Measurements from ENCODE around the gene PEF1. TPM values are rescaled to one million over a fixed set of nuclear protein-coding genes. Genes with fewer than 3 reads are reported as not detected.
"Not testable (repeated sequence)": the region's sequence is repeated elsewhere in the genome, so short reads cannot be mapped to it uniquely, and the experiment has no call there.

PEF1 gene
- polyA plus RNA-seq, 1 donor, result 38.3 TPM

DNA sequence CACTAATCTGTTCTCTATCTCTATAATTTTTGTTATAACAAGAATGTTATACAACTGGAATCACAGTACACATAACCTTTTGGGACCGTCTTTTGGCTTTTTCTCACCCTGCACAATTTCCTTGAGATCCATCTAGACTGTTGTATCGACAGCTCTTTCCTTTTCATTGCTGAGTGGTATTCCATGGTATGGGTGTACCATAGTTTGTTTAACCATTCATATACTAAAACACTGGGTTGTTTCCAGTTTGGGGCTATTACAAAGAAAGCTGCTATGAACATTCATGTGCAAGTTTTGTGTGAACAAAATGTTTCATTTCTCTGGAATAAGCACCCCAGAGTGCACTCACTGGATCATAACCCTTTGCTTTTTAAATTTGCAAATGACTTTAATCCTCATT lies 42.6 kb downstream of the PEF1 start:
- no peak for DNase-seq

GRCh38 chr1:31600641-31601040 lies 44.0 kb downstream of the PEF1 start:
- DNase-seq, result no peak

DNA sequence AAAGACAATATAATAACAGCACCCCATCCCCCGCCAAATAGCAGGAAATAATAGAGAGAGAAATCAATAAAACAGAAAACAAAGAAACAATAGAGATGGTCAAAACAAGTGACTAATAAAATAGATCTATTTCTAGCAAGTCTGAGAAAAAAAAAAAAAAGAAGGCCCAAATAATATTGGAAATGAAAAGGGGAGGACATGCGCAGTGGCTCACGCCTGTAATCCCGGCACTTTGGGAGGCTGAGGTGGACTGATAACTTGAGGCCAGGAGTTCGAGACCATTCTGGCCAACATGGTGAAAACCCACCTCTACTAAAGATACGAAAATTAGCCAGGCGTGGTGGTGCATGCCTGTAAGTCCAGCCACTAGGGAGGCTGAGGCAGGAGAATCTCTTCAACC lies 45.7 kb downstream of the PEF1 start:
- no peak for DNase-seq

DNA sequence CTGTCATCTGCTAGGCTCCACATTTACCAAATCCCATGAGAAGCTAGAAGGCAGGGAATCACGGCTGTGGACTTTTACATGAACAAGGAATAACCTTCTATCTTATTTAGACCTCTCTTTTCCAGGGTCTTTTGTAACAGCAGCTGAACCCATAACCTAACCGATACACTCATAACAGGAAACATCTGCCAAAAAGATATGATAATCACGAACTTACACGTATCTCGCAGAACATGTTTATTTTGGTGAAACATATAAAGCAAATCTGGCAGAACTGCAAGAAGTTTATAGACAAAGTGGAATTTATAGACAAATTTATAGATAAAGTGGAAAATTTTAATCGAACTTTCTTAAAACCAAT lies 48.0 kb downstream of the PEF1 start:
- no peak for DNase-seq

- DNase-seq, result no peak
Measured at GRCh38 chr1:31595836-31596736, 48.6 kb downstream of the PEF1 start.

- no peak for DNase-seq
Measured at GRCh38 chr1:31593770-31594632, 50.7 kb downstream of the PEF1 start.

DNA sequence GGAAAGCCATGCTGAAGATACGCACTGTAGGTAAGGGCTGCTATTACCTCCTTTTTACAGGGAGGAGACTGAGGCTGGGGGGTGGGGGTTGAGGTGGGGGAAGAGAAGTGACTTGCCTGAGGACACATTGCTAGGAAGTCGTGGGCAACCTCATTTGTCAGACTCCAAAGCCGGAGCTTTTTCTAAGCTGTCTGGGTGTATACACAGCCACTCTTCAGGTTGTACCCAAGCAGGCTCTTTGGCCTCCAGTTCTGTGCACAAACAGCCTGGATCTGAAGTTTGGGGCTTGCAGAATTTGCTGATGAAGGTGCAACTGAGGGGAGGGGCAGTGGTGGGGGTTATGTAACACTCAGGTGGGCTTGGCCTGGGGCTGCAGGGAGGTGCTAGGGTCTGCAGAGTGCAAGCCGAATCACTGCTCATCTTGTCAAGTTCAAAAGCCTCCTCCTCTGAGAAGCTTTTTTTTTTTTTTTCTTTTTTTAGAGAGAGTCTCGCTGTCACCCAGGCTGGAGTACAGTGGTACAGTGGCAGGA lies 51.5 kb downstream of the PEF1 start:
- no peak for DNase-seq

DNA sequence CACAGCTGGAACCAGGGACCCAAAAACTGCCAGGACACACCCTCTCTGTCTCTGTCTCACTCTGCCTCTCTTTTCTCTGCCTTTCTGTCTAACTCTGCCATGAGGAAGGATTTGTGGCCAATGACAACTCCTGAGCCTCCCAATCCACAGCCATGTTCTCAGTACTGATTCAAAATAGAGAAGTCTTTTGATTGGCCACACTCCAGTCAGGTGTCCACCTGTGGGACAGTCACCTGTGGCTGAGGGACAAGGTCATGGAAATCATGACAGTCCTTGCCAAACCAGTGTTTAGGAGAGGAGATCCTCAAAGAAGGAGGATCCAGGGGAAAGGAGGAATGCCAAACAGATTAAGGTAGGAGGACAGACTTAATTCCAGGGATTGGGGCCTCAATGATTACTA lies 52.5 kb downstream of the PEF1 start:
- DNase-seq, result no peak

DNA sequence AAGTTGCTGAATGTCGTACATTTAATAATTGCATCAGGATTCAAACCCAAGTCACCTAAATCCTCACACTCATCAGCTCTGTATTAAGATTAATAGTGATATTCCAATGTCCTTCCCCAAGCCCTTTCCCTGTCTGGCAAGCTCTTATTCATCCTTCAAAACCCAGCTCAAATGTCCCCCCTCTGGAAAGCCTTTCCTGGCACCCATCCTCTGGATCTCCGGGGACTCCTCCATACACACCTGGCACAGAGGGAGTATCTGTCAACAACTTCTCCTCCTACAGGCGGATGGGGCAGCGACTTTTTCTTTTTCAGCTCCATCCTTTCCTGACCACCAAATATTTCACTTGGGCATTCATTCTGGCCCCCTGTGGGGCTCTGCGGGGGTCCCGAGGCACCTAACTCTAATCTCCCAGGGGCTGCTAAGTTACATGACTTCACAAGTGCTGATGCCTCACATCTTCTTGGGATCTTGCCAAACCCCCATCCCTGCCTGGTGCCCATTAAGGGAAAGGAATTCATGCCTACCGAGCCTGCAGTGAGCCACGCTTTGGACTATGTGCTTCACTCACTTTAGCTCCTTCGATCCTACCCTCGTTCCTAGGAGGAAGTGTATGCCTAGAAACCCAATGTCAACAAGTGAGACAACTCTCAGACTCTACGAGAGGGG lies 53.1 kb downstream of the PEF1 start:
- no peak for DNase-seq

DNA sequence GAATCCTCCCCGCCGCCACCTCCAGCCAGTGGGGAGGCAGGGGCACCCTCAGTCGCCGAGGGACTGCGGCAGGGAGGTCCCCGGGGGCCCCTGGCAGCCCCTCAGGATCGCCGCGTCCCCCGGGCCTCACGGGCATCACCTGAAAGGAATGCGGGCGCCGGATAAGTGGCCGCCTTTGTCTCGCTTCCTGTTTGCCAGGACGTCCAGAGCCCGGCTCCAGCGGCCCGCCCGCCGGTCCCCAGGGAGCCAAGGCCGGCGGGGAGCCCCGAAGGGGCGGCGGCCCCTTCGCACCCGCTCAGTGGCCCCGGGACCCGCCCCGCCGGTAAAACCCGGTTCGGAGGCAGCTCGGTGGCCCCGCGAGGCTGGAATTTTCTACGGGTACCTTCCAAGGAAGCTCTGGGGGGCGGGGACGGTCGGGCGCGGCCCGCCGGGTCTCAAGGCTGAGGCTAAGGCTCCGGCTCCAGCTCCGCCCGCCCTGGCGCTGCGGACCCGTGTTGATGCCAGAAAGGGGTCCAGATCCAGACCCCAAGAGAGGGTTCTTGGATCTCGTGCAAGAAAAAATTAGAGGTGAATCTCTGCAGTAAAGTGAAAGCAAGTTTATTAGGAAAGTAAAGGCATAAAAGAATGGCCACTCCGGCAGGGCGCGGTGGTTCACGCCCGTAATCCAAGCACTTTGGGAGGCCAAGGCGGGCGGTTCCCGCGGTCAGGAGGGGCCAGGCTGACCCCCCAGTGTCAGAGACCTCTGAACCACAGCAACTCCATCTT lies 55.7 kb downstream of the PEF1 start:
- no peak for DNase-seq

- no peak for DNase-seq
Measured at GRCh38 chr1:31587720-31588423, 56.8 kb downstream of the PEF1 start.

- not testable (repeated sequence) for DNase-seq
Measured at GRCh38 chr1:31587328-31587699, 57.4 kb downstream of the PEF1 start.

DNA sequence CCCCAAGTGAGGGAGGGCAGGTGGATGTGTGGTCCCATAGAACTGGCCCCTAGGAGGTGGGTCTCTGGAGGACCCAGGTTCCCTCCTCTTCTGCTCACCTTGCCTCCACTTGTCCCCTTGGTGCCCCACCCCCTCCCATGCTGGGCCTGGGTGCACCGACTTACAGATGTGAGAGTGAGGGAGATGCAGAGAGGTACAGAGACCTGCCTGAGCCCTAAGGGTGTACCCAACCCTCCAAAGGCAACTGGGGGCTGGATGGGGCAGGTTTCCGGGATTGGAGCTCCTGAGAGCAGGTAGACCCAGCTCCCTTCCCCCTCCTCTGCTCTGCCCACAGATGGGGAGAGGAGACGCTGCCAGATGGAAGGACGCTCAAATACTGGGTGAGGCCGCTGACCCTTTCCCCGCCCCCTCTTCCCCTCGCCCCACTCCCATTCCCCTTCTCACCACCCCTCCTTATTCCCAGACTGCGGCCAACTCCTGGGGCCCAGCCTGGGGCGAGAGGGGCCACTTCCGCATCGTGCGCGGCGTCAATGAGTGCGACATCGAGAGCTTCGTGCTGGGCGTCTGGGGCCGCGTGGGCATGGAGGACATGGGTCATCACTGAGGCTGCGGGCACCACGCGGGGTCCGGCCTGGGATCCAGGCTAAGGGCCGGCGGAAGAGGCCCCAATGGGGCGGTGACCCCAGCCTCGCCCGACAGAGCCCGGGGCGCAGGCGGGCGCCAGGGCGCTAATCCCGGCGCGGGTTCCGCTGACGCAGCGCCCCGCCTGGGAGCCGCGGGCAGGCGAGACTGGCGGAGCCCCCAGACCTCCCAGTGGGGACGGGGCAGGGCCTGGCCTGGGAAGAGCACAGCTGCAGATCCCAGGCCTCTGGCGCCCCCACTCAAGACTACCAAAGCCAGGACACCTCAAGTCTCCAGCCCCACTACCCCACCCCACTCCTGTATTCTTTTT lies 58.0 kb downstream of the PEF1 start:
- no peak for DNase-seq

DNA sequence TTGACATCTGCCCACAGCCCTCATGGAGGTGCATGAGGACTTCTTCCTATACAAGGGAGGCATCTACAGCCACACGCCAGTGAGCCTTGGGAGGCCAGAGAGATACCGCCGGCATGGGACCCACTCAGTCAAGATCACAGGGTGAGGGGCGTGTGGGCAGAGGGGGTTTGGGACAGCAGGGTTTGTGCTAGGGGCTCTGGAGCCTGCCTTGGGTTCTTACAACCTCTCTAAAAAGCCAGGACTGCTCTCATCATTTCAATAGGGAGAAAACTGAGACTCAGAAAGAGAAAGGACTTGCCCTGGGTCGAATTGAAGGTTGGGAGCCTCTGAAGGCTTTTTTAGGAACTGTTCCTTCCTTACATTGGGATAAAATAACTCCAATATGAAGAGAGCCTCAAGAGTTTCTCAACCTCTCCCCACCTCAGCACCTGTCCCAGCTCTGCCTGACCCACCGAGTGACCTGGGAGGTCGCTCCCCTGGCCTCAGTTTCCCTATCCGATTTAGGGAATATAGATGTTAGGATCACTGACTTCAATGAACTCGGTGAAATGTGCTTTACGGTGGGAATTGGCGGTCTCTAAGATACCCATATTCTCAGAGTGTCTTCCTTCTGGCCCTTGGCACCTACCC lies 58.8 kb downstream of the PEF1 start:
- DNase-seq, result no peak

- no peak for DNase-seq
Measured at GRCh38 chr1:31584869-31585735, 59.6 kb downstream of the PEF1 start.

DNA sequence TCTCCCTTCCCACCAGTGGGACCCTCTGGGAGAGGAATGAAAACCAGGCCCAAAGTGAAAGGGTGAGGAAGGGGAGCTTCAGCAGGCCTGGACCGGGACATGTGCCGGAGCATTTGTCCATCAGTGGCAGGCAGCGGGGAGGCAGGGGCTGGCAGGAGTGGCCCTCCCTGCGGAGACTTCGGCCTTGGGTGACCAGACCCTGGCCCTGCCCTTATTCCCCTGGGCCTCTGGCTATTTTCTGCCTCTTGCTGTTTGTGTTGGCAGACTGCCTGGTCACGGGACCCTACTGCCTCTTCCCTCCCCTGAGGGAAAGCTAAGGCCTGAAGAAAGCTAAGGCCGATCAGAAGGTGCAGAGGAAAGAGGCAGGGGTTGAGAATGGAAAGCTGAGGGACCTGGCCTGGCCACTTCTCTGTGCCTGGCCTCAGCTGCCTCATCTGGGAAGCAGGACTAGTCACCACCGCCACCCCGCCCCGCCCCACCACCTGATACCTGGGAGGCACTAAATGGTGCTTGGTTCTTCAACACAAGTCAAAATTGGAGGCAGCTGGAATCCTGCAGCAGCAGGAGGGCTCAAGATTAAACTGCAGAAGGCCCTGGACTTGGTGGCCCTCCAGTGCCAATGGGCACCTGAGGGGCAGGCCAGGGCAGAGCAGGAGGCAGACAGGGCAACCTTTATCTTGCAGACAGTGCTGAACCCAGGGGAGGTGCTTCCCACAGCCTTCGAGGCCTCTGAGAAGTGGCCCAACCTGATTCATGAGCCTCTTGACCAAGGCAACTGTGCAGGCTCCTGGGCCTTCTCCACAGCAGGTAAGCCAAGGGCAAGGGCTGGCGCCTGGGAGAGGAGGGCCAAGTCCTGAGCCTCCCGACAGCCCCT lies 60.4 kb downstream of the PEF1 start:
- DNase-seq, result no peak

DNA sequence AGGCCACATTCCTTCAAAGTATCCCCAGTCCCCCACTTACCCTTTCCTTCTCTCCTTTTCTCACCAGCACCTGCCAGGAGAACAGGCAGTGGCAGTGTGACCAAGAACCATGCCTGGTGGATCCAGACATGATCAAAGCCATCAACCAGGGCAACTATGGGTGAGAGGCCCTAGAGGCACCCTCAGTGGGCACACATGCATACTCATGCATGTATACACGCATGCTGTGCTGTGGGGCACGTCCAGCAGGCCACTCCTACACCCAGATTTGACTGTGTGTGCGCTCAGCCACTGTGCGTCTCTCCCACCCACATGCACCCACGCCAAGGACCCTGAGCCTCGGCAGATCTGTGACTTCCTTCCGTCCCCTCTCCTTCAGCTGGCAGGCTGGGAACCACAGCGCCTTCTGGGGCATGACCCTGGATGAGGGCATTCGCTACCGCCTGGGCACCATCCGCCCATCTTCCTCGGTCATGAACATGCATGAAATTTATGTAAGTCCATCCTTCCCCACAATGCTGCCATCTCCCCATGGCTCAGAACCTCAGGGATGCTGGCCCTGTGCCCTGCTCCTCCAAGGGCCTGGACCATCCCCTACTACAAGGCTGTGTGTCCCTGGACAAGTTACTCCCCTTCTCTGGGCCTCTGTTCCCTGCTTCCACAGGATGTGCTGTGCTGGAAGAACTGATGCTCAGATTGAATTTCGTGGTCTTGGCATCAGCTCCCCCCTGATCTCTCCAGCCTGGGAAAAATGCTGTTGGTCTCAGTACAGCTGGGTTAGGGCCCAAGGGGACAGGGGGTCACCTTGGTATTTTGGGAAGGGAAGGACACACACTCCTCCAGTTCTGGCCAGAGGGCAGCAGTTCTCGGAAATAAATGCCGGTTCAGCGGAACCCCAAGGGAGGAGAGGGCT lies 61.3 kb downstream of the PEF1 start:
- no peak for DNase-seq
